Prostate gland (tissue), 2 donors: ENCODE data around the gene PLCB3.

Source experiments
- POLR2A ChIP-seq: fragments of 450-650 bp; IDR thresholded peaks from one replicate; pipeline ENCODE4 v1.6.1; 2016; ENCODE audit warnings: antibody characterized with exemption, mild to moderate bottlenecking
- TF ChIP-seq, protein P1 (sequence below), 4 experiments: fragments of 200-600 bp in 2 of 4; fragments of 450-650 bp in 2 of 4; sonication (generic) in 2 of 4; IDR thresholded peaks; 1 replicate in 3 of 4; 2 replicates in 1 of 4; pipeline ENCODE4 v1.5.1; 2016 to 2019; ENCODE audit warnings: antibody characterized with exemption in 4 of 4, mild to moderate bottlenecking in 2 of 4, moderate library complexity in 2 of 4

DNA sequence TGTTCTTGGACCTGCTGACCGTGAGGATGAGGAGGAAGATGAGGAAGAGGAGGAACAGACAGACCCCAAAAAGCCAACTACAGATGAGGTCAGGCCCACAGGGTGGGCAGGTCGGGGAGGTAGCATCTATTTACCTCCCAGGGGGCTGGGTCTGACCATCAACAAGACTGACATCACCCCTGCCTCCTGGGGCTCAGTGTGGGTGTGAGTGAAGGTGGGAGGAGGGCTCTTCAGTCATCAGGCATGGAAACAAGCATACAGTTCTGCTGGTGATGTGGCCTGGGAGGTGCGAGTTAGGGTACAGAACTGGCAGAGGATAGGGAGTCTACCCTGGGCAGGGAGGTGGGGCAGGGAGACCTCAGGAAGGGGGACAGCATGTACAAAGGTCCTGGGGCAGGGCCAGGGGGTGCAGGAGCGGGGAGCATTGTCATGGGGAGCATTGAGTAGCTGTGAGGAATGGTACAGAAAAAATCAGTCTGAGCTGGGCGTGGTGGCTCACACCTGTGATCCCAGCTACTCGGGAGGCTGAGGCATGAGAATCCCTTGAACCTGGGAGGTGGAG, 8.9 kb downstream of the PLCB3 start:
- no peak for TF ChIP-seq POLR2A
- TF ChIP-seq, protein P1, sequence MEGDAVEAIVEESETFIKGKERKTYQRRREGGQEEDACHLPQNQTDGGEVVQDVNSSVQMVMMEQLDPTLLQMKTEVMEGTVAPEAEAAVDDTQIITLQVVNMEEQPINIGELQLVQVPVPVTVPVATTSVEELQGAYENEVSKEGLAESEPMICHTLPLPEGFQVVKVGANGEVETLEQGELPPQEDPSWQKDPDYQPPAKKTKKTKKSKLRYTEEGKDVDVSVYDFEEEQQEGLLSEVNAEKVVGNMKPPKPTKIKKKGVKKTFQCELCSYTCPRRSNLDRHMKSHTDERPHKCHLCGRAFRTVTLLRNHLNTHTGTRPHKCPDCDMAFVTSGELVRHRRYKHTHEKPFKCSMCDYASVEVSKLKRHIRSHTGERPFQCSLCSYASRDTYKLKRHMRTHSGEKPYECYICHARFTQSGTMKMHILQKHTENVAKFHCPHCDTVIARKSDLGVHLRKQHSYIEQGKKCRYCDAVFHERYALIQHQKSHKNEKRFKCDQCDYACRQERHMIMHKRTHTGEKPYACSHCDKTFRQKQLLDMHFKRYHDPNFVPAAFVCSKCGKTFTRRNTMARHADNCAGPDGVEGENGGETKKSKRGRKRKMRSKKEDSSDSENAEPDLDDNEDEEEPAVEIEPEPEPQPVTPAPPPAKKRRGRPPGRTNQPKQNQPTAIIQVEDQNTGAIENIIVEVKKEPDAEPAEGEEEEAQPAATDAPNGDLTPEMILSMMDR (IDR thresholded peaks at IDR 0.05): no peak
